GM18870 (cell line): ENCODE measurements around the gene LMTK2.
A peak's percentile ranks its signal among the peaks of the same experiment; 100 is the strongest.

Source experiments
- ATAC-seq: cut with Tn5 transposase; IDR thresholded peaks from one replicate; pipeline ENCODE4 v1.9.1; 2021; ENCODE audit warnings: moderate library complexity; ENCODE audit not compliant: unreplicated experiment

Gene LMTK2

DNA sequence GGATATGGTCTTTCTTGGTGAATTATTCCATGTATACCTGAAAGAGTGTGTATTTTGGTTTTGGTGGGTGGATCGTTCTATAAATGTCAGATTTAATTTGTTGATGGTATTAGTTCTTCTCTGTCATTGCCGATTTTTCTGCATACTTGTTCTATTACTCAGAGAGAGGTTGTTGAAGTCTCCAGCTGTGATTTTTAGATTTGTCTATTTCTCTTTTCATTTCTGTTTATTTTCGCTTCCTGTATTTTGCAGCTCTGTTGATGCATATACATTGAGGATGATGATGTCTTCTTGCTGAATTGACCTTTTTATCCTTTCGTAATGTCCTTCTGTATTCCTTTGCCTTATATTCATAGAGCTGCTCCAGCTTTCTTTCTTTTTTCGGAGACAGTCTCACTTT lies 92.5 kb downstream of the LMTK2 start:
- ATAC-seq = no peak

DNA sequence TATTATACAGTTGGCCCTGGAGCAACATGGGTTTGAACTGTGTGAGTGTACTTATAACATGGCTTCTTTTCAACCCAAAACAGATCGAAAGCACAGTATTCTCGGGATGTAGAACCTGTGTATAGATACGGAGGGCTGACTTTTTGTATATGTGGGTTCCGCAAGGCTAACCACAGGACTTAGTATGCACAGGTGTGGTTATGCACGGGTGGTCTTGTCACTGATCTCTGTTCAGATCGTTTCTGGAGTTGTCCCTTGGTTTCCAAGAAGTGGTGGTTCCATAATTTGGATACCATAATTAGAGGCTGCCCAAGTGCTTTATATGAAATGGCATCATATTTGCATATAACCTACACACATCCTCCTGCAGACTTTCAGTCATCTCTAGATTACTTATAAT lies 93.7 kb downstream of the LMTK2 start:
- ATAC-seq = peak; percentile 44

DNA sequence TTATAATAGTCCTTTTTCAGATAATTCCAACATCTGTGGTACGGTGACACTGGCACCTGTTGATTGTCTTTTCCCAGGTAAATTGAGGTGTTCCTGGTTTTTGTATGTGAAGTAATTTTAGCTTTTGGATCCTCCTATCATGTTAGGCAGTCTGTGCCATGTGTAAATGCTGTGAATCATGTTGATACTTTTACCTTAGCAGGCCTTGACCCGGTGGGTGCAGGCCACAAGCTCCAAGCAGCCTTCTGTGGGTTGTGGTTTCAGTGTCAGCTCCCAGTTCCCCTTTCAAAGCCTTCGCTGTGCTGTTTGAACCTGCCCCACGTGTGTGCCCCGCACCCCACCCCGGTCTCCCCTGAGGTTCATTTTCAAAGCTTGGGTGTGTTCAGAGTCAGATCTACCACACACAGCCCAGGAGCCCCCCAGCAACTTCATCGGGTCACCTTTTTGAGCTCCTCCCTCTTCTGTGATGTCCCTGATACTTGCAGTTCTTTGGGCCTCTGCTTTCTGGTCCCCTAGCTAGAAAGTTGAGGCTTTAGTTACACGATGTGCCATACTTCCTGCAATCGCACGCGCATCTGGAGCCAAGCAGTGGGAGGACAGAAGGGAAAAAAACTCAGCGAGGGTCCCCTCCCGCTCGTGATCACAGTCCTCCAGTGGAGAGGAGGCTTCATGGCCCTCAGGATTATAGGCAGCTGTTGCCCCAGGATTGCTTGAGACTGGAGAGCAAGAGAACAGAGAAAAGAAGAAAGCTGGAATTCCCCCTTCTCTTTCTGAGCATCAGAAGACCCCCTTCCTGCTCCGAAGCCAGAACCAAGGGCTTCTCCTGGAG lies 95.9 kb downstream of the LMTK2 start:
- ATAC-seq = peak; percentile 93

DNA sequence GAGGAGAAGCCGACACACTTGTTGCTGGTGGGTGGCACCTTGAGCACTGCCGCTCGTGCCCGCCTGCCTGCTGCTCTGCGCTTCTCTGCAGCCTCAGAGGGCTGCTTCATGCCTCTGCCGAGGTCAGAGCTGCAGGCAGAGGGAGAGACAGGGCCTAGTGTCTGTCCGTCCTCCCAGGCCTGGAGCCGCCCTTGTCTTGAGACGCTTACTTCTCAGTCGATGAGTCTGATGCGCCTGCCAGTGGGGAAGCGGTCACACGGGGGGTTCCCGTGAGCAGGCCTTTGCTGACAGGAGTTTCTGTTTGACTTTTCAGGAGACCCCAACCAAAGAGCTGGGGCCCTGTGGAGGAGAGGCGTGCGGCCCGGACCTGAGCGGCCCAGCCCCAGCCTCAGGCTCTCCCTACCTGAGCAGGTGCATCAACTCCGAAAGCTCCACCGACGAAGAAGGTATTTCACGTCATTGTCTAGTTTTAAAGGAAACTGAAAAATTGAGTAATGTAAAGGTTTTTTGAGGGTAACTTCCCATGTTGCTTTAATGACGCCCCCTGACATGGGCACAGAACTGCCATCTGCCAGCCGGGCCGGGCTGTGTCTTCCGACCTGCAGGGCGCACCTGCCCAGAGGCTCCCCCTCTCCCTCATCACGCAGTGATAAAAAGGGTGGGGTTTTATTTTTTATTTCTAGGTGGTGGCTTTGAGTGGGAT lies 96.8 kb downstream of the LMTK2 start:
- no peak for ATAC-seq

DNA sequence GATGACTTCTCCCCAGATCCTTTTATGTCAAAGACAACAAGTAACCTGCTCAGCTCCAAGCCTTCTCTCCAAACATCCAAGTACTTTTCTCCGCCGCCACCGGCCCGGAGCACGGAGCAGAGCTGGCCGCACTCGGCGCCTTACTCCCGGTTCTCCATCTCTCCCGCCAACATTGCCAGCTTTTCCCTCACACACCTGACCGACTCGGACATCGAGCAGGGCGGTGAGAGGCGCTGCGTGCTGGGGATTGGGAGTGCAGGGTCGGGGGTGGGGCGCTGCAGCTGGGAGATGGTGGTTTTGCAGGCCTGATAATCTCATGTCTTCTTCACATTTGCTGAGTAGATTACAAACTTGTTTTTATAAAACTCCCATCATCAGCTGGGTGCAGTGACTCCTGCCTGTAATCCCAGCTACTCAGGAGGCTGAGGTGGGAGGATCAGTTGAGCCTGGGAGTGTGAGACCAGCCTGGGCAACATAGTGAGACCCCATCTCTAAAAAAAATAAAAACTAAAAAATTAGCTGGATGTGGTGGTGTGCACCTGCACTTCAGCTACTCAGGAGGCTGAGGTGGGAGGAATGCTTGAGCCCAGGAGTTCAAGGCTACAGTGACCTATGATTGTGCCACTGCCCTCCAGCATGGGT lies 97.4 kb downstream of the LMTK2 start:
- no peak for ATAC-seq

DNA sequence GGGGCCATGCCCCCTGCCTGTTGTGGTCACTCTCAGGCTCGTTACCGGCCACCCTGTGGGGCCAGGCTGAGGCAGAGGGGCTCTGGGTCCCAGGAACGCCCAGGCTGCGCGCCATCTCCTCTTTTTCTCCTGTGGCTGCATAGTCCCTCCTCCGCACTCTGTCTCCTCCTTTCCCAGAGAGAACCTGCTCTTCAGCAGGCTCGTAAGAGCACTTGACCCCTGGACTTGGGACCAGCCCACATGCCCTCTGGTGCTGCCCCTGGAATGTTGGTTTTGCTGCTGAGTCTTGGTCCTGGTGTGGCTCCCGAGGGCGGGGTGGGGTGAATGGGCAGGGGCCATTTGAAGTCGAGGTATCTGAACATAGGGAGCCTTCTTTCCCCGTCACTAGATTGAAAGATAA lies 98.0 kb downstream of the LMTK2 start:
- no peak for ATAC-seq

DNA sequence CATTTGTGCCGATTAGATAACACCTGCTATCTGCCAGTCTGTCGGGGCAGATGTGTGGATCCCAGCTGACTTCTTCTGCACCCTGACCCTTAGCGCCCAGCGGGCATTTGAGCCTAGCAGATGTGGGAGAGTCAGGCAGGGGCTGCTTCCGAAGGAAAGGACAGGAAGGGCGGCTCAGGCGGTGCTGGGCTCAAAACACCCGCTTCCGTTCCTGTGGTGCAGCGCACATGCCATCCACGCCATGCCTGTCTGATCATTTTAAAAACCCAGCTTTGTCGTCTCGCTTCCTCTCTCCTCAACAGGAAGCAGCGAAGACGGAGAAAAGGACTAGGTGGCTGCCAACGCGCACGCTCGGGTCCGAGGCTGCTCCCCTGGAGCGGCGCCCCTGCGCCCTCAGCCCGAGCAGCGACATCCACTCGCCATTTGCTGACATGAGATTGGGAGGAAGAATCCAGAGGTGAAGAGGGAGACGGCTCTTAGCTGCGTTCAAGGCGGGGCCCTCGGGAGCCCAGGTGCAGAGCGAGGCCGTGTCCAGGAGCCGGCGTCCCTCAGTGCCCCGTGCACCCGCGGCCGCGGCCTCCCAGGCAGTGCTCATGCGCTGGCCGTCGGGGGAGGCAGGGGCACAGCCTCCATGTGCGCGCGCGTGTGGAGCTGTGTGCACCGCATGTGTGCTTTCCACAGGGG lies 98.6 kb downstream of the LMTK2 start:
- ATAC-seq = no peak

DNA sequence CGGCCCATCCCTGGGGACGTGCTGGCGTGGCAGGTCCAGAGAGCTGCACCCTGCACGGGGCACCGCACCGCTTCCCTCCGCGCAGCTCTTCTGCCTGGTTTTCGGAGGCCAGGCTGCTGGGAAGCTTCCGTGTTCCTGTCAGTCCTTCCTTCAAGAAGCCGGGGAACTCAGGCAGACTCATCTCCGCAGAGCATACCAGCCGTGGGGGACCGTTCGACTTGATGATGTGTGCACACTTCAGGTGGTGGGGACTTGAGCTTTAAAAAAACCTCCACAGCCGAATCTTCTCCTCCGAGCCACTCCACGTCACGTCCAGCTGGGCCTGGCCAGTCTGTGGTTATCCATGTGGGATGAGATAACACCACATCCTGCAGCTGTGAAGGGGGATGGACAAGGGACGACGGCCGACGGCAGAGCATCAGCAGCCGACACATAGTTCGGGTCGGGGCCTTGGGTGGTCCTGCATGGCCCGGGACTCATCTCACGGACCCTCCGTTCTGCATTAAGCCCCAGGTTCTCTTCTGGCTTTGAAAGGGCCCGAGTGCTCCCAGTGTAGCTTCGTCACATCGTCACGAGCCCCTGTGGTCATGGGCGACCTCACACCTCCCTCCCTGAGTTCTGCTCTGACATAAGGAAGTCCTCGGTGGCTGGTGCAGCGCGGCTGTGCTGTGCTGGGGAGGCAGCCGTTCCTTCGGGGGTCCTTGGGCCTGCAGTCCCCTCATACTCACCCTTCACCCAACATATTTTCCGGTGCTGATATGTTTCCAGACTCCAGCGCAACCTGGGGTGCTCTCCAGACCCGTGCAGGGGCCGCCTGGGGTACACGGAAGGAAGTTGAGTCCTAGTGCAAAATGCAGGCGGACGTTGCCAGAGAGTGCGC lies 100.0 kb downstream of the LMTK2 start:
- no peak for ATAC-seq

DNA sequence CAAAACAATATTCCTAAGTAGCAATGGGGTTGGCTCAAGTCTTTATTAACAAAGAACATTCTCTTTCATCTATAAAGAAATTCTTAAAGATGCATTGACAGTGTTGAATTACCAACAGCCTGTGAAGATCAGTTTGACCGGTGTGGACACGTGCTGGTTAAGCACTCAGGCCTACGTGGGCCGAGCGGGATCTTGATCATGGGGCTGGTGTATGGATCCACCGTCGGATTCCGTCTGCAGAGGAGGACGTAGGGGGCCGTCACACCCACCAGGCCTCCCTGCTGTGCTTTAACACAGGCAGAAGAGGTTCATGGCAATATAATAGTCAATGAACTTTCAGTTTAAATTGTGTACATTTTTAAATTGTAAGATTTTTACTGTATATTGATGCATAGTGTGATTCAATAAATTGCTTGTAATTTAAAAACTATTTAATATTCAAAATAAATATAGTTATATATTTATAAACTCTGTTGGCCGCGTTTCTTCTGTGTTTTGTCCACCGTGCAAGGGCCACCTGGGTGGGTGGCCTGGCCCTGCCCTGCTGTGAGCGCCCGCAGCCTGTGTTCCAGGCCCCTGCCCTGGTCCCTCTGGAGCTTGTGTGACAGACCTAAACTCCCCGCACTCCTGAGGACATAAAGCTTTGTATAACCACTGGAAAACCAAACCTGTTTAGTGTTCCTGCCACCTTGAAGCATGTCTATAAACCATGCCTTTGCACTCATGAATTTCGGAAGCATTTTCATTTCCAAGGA lies 102.7 kb downstream of the LMTK2 start:
- ATAC-seq = no peak

DNA sequence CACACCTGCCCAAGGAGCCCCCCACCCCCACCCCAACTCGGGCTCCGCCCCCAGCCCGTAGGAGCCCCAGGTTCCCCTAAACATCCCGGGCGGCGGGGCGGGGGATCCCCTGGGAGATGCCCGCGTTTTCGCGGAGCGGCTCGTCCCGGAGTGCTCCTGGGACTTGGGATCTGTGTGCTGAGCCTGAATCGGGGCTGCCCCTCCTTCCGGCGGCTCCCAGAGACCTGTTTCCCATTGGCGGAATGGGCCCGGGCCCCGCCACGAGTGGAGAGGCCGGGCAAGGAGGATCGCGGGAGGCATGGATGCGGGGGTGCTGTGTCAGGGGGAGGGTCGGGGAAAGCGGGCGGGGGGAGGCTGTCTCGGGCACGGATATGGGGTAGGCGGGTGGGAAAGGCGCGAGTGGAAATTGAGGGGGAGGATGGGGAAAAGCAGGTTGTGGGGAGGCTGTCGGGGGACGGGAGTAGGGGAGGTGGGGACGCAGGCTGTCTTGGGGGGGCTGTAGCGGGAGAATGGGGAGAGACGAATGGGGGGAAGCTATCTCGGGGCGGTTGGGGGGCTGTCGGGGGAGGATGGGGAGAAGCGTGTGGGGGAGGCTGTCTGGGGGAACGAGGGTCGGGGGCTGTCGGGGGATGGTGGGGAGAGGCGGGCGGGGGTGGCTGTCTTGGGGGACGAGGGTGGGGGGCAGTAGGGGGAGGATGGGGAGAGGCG lies 104.0 kb downstream of the LMTK2 start:
- ATAC-seq = no peak

DNA sequence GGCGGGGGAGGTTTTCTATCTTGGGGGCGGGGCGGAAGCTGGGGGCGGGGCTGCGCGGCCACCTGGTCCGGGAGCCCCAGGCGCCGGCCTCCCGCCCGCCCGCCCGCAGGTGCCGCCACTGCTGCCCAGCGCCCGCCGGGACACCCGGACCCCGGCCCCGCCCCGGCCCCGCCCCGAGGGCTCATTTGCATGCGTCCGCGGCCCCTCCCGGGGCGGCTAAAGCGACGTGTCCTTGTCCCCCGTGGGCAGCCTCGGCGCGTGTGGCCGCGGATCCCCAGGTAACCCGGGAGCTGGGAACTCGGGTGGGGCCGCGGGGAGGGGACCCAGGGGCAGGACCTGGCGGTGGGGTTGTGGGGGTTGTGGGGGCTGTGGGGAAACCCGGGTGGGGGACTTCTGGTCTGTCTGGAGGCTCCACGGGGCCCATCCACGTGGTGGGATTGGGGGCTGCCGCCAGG lies 104.6 kb downstream of the LMTK2 start, which contains the start of gene BHLHA15:
Gene BHLHA15 (plus strand): TSS at position 219 of the 455 bp plus-strand sequence. CDS start 871 bp downstream, outside the sequence.
- no peak for ATAC-seq

DNA sequence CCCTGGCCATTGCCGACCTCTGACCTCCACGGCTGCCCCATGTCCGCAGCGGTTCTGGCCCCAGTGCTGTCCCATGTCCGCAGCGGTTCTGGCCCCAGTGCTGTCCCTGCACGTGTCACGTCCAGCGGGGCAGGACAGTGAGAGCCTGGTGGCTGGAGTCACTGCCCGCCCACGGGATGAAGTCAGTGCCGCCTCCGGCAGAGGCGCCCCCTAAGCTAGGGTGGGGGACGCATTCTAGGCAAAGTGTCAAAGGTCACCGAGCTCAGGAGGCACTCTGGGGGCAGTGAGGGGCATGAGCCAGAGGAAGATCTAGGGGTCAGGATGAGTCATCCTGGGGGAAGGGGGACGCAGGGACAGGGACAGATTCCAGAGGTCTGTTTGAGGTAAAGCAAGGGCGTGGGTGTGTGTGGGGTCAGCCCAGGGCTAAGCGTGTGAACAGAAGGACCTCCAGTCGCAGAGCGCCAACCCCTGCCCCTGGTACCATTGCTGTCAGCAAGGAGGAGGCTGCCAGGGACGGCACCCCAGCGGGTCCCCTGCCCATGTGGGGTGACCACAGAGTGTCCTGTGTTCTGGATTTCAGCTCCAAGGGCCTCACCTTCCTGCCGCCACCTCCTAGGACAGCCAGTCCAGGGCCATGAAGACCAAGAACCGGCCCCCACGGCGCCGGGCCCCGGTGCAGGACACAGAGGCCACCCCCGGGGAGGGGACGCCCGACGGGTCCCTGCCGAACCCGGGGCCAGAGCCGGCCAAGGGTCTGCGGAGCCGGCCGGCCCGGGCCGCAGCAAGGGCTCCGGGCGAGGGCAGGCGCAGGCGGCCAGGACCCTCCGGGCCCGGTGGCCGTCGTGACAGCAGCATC lies 105.2 kb downstream of the LMTK2 start:
- no peak for ATAC-seq

DNA sequence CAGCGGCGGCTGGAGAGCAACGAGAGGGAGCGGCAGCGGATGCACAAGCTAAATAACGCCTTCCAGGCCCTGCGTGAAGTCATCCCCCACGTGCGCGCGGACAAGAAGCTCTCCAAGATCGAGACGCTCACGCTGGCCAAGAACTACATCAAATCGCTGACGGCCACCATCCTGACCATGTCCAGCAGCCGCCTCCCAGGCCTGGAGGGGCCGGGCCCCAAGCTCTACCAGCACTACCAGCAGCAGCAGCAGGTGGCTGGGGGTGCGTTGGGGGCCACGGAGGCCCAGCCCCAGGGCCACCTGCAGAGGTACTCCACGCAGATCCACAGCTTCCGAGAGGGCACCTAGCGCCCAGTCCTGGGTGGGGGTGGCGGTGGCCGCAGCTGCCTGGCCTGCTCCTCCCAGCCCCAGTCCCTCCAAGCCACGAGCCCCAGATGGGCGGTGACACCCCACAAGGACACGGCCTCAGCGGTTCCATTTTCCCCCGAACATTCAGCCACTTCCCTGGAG lies 105.9 kb downstream of the LMTK2 start:
- ATAC-seq = no peak

DNA sequence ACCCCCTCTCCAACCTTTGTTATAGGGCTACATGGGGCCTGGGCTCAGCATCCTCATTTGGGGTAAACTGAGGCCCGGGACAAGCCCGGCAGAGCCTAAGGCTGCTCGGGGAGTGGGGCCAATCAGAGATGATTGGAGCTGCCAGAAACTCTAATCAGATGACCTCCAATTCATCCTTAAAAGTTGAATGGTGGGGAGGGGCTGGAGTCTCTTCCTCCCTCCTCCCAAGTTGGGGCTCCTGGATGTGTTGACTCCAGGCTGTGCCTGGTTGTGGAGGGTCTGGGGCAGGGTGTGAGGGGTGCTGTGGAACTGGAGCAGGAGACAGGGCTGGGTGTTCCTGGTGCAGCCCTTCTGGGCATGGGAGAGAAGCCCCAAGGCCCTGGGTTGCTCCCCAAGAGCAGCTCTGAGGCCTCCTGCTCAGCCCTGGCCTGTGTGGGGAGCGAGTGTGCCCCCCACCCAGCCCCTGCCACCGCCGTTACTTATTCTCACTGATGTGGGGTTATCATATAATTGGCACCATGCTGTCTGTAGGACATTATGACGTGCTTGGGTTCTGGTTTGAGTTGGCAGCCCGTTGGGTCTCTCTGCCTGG lies 106.7 kb downstream of the LMTK2 start:
- no peak for ATAC-seq

DNA sequence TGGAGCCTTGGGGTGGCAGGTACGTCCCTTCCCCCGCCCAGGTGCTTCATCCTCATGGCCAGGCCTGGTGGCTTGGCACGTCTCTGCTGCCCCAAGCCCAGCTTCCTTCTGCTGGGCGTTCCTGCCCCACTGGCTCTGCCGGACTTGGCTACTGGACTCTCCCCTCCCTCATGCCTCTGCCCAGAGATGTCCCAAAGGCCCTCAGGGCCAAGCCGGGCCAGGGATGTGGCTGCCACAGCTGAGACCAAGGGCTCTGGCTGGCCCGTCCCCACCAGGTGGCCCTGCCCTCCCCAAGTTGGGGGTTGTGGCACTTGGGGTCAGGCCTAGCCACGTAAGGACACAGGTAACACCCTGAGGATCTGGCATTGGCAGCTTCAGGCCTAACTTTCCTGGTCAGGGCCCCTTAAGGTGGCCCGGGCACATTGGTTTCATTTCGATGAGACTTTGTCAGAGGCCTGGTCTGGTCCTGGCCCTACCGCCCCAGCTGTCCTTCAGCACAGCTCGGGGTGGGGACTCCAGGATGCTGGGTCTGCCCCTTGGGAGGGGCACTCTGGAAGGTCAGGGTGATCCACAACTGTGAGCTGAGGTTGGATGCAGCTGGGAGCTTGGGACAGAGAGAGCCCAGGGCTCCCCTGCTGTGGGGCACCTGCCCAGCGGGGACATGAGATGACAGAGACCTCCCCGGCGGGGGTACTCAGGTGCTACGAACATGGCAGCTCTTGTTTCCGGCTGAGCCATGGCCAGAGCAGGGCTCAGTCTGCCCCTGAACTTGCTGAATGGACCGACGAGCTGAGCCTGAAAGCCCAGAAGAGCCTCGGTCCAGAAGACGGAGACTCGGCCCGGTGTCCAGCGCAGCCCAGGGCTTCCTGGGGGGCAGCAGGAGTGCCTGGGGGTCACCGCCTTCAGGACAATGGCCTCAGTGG lies 107.5 kb downstream of the LMTK2 start:
- no peak for ATAC-seq

DNA sequence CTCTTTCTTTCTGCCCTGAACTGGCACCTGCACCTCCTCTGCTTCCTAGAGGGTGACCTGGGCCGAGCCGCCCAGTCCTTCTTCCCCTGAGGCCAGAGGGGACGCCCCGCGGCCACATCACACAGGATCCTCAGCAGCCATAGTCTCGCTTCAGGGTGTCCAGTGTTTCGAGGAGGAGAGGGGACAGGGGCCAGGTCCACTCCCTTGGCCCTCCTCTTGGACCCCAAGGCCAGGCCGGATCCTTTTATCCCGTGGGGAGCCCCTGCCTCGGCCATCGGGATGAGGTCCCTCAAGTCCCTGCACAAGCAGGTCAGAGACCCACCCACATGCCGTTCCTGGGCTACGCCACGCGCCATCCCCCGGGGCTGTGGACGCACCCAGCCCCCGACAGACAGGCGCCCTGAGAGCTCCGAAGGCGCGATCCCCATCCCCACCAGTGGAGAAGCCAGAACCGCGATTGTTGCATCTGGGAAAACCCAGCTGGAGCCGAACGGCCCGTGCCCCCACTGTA lies 108.2 kb downstream of the LMTK2 start:
- ATAC-seq = no peak
